Sigmoid colon (tissue), 4 donors: ENCODE results near the gene TXN2.

Source experiments
- CTCF ChIP-seq, 4 experiments: fragments of 450-650 bp in 3 of 4; fragments of 200-600 bp in 1 of 4; IDR thresholded peaks; one replicate each; pipeline ENCODE4 v1.5.1; 2016 to 2019; ENCODE audit warnings: antibody characterized with exemption in 4 of 4, mild to moderate bottlenecking in 3 of 4, moderate library complexity in 2 of 4
- EP300 ChIP-seq, 4 donors: sonication (generic); formaldehyde crosslinking; IDR thresholded peaks; one replicate each; pipeline ENCODE4 v1.6.1; 2017; ENCODE audit warnings: antibody characterized with exemption in 4 of 4

GRCh38 chr22:36417281-36417686 is 64.2 kb downstream of the TXN2 start:
- TF ChIP-seq CTCF (IDR thresholded peaks at IDR 0.05) (no peak), EP300 (IDR thresholded peaks at IDR 0.05) (no peak)
